Brain microvascular endothelial cell (primary cell): ENCODE data around the gene EXOC7.
"Not testable (repeated sequence)": the region's sequence is repeated elsewhere in the genome, so short reads cannot be mapped to it uniquely, and the experiment has no call there.

Experiments
- DNase-seq: peaks from one replicate; pipeline ENCODE4 v3.0.0-alpha.2; 2020
- H3K27ac ChIP-seq: fragments of 250-450 bp; sonication (Bioruptor Pico); 2 replicates; pipeline ENCODE4 v1.5.1; 2020; ENCODE audit warnings: mild to moderate bottlenecking, moderate library complexity
- H3K27me3 ChIP-seq: fragments of 250-450 bp; sonication (Bioruptor Pico); replicated peaks from 2 replicates; pipeline ENCODE4 v1.5.1; 2020; ENCODE audit warnings: mild to moderate bottlenecking
- H3K36me3 ChIP-seq: fragments of 250-450 bp; sonication (Bioruptor Pico); replicated peaks from 2 replicates; pipeline ENCODE4 v1.5.1; 2020; ENCODE audit warnings: mild to moderate bottlenecking
- H3K4me3 ChIP-seq: 2 replicates; pipeline ENCODE4 v1.5.1; 2011; ENCODE audit warnings: low read depth, mild to moderate bottlenecking, control low read depth, low read length, moderate library complexity
- in situ Hi-C: cut with HindIII; loops from 2 replicates; pipeline ENCODE4 v1.10.0; 2017; ENCODE audit warnings: low sequenced_read_pairs, low pct_ligation_motif_present
- TF ChIP-seq, protein P1 (sequence below): IDR thresholded peaks from 2 replicates; pipeline ENCODE4 v1.5.1; 2011; ENCODE audit warnings: low read depth, mild to moderate bottlenecking, moderate library complexity, low read length, control low read depth, inconsistent platforms; ENCODE audit errors: missing control alignments

EXOC7 gene

DNA sequence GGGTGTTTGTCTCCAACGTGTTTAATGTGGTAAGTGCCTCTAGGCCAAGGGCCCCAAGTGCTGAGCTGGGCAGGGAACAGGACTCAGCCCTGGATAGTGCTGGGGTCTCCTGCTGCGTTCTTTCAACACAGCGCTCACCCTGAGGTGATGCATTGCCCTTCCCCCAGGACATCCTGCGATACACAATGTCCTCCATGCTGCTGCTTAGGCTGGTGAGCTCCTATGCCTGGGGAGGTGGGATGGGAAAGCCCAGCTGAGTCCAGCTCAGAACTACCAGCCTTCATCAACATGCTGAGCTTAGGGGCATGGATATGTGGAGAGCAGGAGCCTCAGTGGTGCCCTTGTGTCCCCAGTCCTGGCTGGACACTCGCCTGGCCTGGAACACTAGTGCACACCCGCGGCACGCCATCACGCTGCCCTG, 24.0 kb downstream of the EXOC7 start:
- Histone ChIP-seq H3K4me3 (no peak overlapping the region), H3K27me3 (peaks cover 54% of the 10 kb centered on the region), H3K36me3 (peaks cover 11% of the 10 kb centered on the region), H3K27ac (no peak overlapping the region)
- in situ Hi-C loops, result no loop called here
- DNase-seq, result no peak
- TF ChIP-seq, protein P1, sequence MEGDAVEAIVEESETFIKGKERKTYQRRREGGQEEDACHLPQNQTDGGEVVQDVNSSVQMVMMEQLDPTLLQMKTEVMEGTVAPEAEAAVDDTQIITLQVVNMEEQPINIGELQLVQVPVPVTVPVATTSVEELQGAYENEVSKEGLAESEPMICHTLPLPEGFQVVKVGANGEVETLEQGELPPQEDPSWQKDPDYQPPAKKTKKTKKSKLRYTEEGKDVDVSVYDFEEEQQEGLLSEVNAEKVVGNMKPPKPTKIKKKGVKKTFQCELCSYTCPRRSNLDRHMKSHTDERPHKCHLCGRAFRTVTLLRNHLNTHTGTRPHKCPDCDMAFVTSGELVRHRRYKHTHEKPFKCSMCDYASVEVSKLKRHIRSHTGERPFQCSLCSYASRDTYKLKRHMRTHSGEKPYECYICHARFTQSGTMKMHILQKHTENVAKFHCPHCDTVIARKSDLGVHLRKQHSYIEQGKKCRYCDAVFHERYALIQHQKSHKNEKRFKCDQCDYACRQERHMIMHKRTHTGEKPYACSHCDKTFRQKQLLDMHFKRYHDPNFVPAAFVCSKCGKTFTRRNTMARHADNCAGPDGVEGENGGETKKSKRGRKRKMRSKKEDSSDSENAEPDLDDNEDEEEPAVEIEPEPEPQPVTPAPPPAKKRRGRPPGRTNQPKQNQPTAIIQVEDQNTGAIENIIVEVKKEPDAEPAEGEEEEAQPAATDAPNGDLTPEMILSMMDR, result no peak

DNA sequence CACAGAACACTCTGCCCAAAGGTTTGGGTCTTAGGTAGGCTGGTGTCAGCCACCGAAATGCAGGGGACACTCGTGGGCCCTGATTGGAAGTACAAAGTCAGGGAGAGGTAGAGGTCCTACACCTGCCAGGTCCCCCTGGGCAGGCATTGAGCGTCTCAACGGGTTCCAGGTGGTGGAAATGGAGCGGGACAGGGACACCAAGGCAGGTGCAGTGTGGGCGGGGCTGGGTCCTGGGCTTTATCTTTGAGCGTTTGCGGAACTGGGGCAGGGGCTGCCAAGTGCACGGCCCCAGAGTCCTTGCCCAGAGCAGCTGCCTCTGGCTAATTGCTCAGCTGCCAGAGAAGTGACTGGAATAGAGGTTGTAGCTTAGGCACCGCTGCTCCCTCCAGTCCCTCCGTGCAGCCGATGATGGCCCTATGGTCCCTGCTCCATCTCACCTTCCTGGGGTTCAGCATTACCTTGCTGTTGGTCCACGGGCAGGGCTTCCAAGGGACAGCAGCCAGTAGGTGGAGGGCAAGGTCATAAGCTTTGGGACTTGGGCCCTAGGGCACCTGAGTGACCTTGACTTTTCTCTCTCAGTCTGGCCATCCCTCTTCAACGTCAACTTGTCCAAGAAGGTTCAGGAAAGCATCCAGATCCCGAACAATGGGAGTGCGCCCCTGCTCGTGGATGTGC, 24.6 kb downstream of the EXOC7 start, which contains the start of gene ZACN:
Gene ZACN (plus strand): TSS at position 323 of the 675 bp plus-strand sequence. CDS start 83 bp downstream, at position 406.
- Histone ChIP-seq H3K27me3 (peaks cover 59% of the 10 kb centered on the region), H3K4me3 (no peak within 1 kb of the TSS), H3K36me3 (peaks cover 5% of the 10 kb centered on the region), H3K27ac (no peak within 1 kb of the TSS)
- DNase-seq, result no peak
- in situ Hi-C loops, result no loop called here
- TF ChIP-seq, protein P1, result no peak

GRCh38 chr17:76078370-76078769, 25.2 kb downstream of the EXOC7 start:
- DNase-seq, H3K4me3 ChIP-seq, H3K36me3 ChIP-seq, H3K27ac ChIP-seq, in situ Hi-C loops: not testable (repeated sequence)
- peaks cover 64% of the 10 kb centered on the region for H3K27me3 ChIP-seq

- in situ Hi-C loops, result no loop called here
- no peaks in the 10 kb centered on the region for H3K36me3 ChIP-seq
Measured at GRCh38 chr17:76077584-76078110, 25.9 kb downstream of the EXOC7 start.

DNA sequence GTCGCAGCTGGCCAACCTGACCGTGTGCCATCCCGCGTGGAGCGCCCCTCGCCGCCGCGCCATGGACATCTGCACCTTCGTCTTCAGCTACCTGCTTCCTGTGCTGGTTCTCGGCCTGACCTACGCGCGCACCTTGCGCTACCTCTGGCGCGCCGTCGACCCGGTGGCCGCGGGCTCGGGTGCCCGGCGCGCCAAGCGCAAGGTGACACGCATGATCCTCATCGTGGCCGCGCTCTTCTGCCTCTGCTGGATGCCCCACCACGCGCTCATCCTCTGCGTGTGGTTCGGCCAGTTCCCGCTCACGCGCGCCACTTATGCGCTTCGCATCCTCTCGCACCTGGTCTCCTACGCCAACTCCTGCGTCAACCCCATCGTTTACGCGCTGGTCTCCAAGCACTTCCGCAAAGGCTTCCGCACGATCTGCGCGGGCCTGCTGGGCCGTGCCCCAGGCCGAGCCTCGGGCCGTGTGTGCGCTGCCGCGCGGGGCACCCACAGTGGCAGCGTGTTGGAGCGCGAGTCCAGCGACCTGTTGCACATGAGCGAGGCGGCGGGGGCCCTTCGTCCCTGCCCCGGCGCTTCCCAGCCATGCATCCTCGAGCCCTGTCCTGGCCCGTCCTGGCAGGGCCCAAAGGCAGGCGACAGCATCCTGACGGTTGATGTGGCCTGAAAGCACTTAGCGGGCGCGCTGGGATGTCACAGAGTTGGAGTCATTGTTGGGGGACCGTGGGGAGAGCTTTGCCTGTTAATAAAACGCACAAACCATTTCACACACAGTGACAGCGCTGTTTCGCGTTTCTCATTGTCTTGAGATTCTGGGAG, 26.6 kb downstream of the EXOC7 start:
- H3K27me3 ChIP-seq, result peaks cover 64% of the 10 kb centered on the region
- TF ChIP-seq, protein P1, result no peak
- in situ Hi-C loops, result no loop called here
- no peak overlapping the region for H3K27ac ChIP-seq
- H3K4me3 ChIP-seq, result no peak overlapping the region
- DNase-seq, result no peak
- H3K36me3 ChIP-seq, result no peaks in the 10 kb centered on the region

More at GRCh38 chr17:76077584-76078110, 25.9 kb downstream of the EXOC7 start:
- TF ChIP-seq, protein P1, result no peak
- peaks cover 64% of the 10 kb centered on the region for H3K27me3 ChIP-seq
- DNase-seq, result no peak
- H3K27ac ChIP-seq, result no peak overlapping the region
- H3K4me3 ChIP-seq, result no peak overlapping the region

DNA sequence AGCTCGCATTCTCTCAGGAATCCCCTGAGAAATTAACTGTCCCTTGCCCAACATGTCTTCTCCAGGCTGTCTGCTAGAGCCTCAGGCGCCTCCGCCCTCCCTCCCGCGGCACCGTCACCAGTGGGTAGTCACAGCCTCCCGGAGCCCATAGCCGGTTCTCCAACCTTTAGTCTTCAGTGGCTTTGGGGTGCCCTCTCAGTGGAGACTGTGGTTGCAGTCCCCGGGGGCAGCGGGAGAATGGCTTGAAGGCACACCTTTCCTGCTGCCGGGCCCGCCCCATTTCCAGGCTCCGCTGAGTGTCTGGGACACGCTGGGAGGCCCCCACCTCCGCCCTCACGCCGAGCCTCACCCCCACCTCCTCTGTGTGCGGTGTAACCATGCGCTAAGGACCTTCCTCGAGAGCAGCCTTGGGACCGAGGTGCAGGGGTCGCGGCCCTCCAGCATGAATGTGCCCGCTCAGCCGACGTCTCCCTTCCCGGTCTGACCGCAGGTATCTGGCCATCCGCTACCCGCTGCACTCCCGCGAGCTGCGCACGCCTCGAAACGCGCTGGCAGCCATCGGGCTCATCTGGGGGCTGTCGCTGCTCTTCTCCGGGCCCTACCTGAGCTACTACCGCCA, 27.3 kb downstream of the EXOC7 start:
- Histone ChIP-seq H3K36me3 (no peaks in the 10 kb centered on the region), H3K27me3 (peaks cover 64% of the 10 kb centered on the region), H3K4me3 (no peak overlapping the region), H3K27ac (no peak overlapping the region)
- in situ Hi-C loops, result no loop called here
- TF ChIP-seq, protein P1, result no peak
- no peak for DNase-seq
